Spleen (tissue), 11 donors: ENCODE results near the gene ETS2. TPM values are rescaled to one million over a fixed set of nuclear protein-coding genes. Genes with fewer than 3 reads are reported as not detected.

Source experiments
- DNase-seq: peaks from one replicate; pipeline ENCODE4 v3.0.0-alpha.2; 2020
- H3K27ac ChIP-seq, 8 donors: fragments of 200-600 bp; sonication (generic) in 7 of 8; 1 replicate in 4 of 8; 2 replicates in 4 of 8; pipeline versions ENCODE4 v1.5.0 to v1.8.0; 2016 to 2021; ENCODE audit warnings: inconsistent platforms in 4 of 8, mild to moderate bottlenecking in 4 of 8, moderate library complexity in 1 of 8
- H3K27me3 ChIP-seq, 7 donors: fragments of 200-600 bp; sonication (generic) in 6 of 7; replicated peaks in 1 of 7; 1 replicate in 4 of 7; 2 replicates in 3 of 7; pipeline versions ENCODE4 v1.5.0 to v1.8.0; 2016 to 2021; ENCODE audit warnings: inconsistent platforms in 3 of 7, mild to moderate bottlenecking in 1 of 7
- H3K36me3 ChIP-seq, 6 donors: fragments of 200-600 bp; sonication (generic) in 5 of 6; 1 replicate in 4 of 6; 2 replicates in 2 of 6; pipeline versions ENCODE4 v1.5.0 to v1.8.0; 2016 to 2021; ENCODE audit warnings: inconsistent platforms in 2 of 6
- H3K4me1 ChIP-seq, 6 donors: fragments of 200-600 bp; sonication (generic) in 5 of 6; 1 replicate in 3 of 6; 2 replicates in 3 of 6; pipeline versions ENCODE4 v1.5.0 to v1.8.0; 2016 to 2021; ENCODE audit warnings: inconsistent platforms in 3 of 6
- H3K4me3 ChIP-seq, 8 donors: fragments of 200-600 bp; sonication (generic) in 7 of 8; 1 replicate in 4 of 8; 2 replicates in 4 of 8; pipeline versions ENCODE4 v1.5.0 to v1.8.0; 2016 to 2021; ENCODE audit warnings: inconsistent platforms in 4 of 8, mild to moderate bottlenecking in 4 of 8, moderate library complexity in 2 of 8
- H3K9me3 ChIP-seq, 8 donors: fragments of 200-600 bp; sonication (generic) in 7 of 8; 1 replicate in 4 of 8; 2 replicates in 4 of 8; pipeline versions ENCODE4 v1.5.0 to v1.8.0; 2016 to 2021; ENCODE audit warnings: inconsistent platforms in 4 of 8
- CTCF ChIP-seq, 11 experiments: fragments of 200-600 bp in 7 of 11; fragments of 450-650 bp in 4 of 11; sonication (generic) in 4 of 11; IDR thresholded peaks in 8 of 11; conservative IDR thresholded peaks in 3 of 11; 1 replicate in 7 of 11; 2 replicates in 4 of 11; pipeline versions ENCODE4 v1.4.0 to v1.8.0; 2016 to 2021; ENCODE audit warnings: antibody characterized with exemption in 11 of 11, inconsistent platforms in 4 of 11, mild to moderate bottlenecking in 1 of 11
- POLR2A ChIP-seq, 3 donors: fragments of 450-650 bp; IDR thresholded peaks; one replicate each; pipeline ENCODE4 v1.5.1; 2017; ENCODE audit warnings: antibody characterized with exemption in 3 of 3, mild to moderate bottlenecking in 1 of 3
- POLR2AphosphoS5 ChIP-seq, 3 donors: sonication (generic); formaldehyde crosslinking; IDR thresholded peaks; one replicate each; pipeline ENCODE4 v1.5.1; 2017; ENCODE audit warnings: antibody characterized with exemption in 3 of 3
- WGBS, 5 donors: extraction: QIAGEN DNeasy Blood & Tissue Kit in 3 of 5; methylation state at CpG; one replicate each; pipeline versions ENCODE4 v1.1.5 to v1.1.7; 2013 to 2018; 5-methylcytosine and 5-hydroxymethylcytosine counted together
- intact Hi-C: fragments of 100-400 bp; cut with DNase I; formaldehyde crosslinking; loops from one replicate; pipeline ENCODE4 v1.15.0; 2023; ENCODE audit warnings: low total_unique reads
- polyA plus RNA-seq, 3 donors: library from polyadenylated mRNA; stranded (reverse); fragments of 200-250 nt; gene quantifications; one replicate each; pipeline ENCODE4 v1.2.1, GENCODE V29; 2013
- total RNA-seq, 7 donors: library from RNA; depleted of rRNA in 3 of 7; stranded (reverse); fragments of >200 nt in 3 of 7; fragmentation: NEBNext Ultra II Directional in 4 of 7; extraction: Animal tissue kit (Norgen Biotek cat#: 25700) in 4 of 7; gene quantifications; one replicate each; pipeline versions ENCODE4 v1.1.0 to v1.2.1, GENCODE V29; 2016 to 2021
- donor health status: healthy with polysubstance abuse.
- donor health status: DM: no; HTN: no; CAD: no; lungs with moderate emphysema.
- donor health status: DM: no; HTN: no; CAD: no.
- donor health status: Bipolar disorder and iron deficiency.
- donor health status: healthy.
- donor health status: DM: no; HTN: no; CAD: no.
- donor health status: DM: yes; HTN: yes; CAD: no.

The ETS2 gene
- total and polyA plus RNA-seq, 10 donors, result 44.4 to 590 (median 349) TPM

GRCh38 chr21:38807986-38808385, 2.3 kb downstream of the ETS2 start:
- Histone ChIP-seq H3K27ac (peak overlapping the region; percentile 90 to 99 (median 98)), H3K27me3 (peaks cover 0 to 12% (median 0%) of the 10 kb centered on the region in 7 donors), H3K4me3 (peak overlapping the region; percentile 60 to 90 (median 76)), H3K36me3 (peaks cover 0 to 48% (median 16%) of the 10 kb centered on the region in 6 donors), H3K9me3 (no peaks in the 10 kb centered on the region), H3K4me1 (peaks cover 5 to 87% (median 40%) of the 10 kb centered on the region in 6 donors)
- intact Hi-C loops, result loop anchor here (10.0 kb wide), 1 partner anchor 63 kb away; no protein-coding TSS in a partner anchor
- DNase-seq, result no peak
- WGBS, 5 donors, result 12 to 29% (median 25%) methylated on average over 5 of the region's 5 CpGs
- TF ChIP-seq POLR2AphosphoS5 (IDR thresholded peaks at IDR 0.05), result peak in 2 of 3 donors; percentile 49 to 67
- TF ChIP-seq CTCF (IDR thresholded peaks at IDR 0.05 in 8 of 11, conservative IDR thresholded peaks at IDR 0.05 in 3 of 11), result no peak

- TF ChIP-seq POLR2AphosphoS5 (IDR thresholded peaks at IDR 0.05), result peak in 2 of 3 donors; percentile 61 to 63
- peak in 1 of 3 donors; percentile 16 for TF ChIP-seq POLR2A (IDR thresholded peaks at IDR 0.05)
- TF ChIP-seq CTCF (IDR thresholded peaks at IDR 0.05 in 8 of 11, conservative IDR thresholded peaks at IDR 0.05 in 3 of 11), result no peak
- 19 to 49% (median 42%) methylated on average over 1 to 2 of the region's 2 CpGs for WGBS, 5 donors
- H3K27me3 ChIP-seq, result peaks cover 0 to 8% (median 0%) of the 10 kb centered on the region in 7 donors
- peak overlapping the region; percentile 58 to 99 (median 98) for H3K27ac ChIP-seq
- H3K9me3 ChIP-seq, result no peaks in the 10 kb centered on the region
- intact Hi-C loops, result loop anchor here (10.0 kb wide), 1 partner anchor 65 kb away; no protein-coding TSS in a partner anchor
- no peak for DNase-seq
- H3K36me3 ChIP-seq, result peaks cover 2 to 61% (median 30%) of the 10 kb centered on the region in 6 donors
- H3K4me1 ChIP-seq, result peaks cover 5 to 87% (median 47%) of the 10 kb centered on the region in 6 donors
- H3K4me3 ChIP-seq, result peak overlapping the region; percentile 19 to 90 (median 76)
These were observed 3.6 kb downstream of the ETS2 start for GRCh38 chr21:38809198-38809878.

GRCh38 chr21:38810034-38810825, 4.5 kb downstream of the ETS2 start:
- WGBS, 5 donors, result 63 to 75% (median 73%) methylated on average over 8 of the region's 8 CpGs
- no peak for DNase-seq
- Histone ChIP-seq H3K27me3 (peaks cover 0 to 5% (median 0%) of the 10 kb centered on the region in 7 donors), H3K36me3 (peaks cover 2 to 70% (median 39%) of the 10 kb centered on the region in 6 donors), H3K27ac (peak overlapping the region; percentile 58 to 99 (median 98)), H3K9me3 (no peaks in the 10 kb centered on the region), H3K4me3 (peak overlapping the region in 7 of 8 donors; percentile 28 to 90 (median 78)), H3K4me1 (peaks cover 5 to 84% (median 41%) of the 10 kb centered on the region in 6 donors)
- TF ChIP-seq POLR2A (IDR thresholded peaks at IDR 0.05) (no peak), POLR2AphosphoS5 (IDR thresholded peaks at IDR 0.05) (peak in 1 of 3 donors; percentile 55), CTCF (IDR thresholded peaks at IDR 0.05 in 8 of 11, conservative IDR thresholded peaks at IDR 0.05 in 3 of 11) (no peak)
- intact Hi-C loops, result no loop called here
